Measurements from ENCODE around the gene NPHP4. TPM values are rescaled to one million over a fixed set of nuclear protein-coding genes. Genes with fewer than 3 reads are reported as not detected.
"Not testable (repeated sequence)": the region's sequence is repeated elsewhere in the genome, so short reads cannot be mapped to it uniquely, and the experiment has no call there.

The NPHP4 gene
- total RNA-seq, 2 experiments from 2014 or later, result 6.2 to 7.7 TPM

- no peak for TF ChIP-seq CTCF (IDR thresholded peaks at IDR 0.05)
- H3K27me3 Mint-ChIP-seq, result no peaks in the 10 kb centered on the region
These were observed 64.5 kb downstream of the NPHP4 start for GRCh38 chr1:5927506-5928370.

GRCh38 chr1:5926686-5927435 lies 65.4 kb downstream of the NPHP4 start:
- ChIA-PET CTCF (no interaction called here), POLR2A (no interaction called here)
- no peak overlapping the region for H3K27ac ChIP-seq (ENCODE audit: low read depth in 1 of 2, low read length in 2 of 2)
- no peak overlapping the region for H3K4me3 Mint-ChIP-seq
- peaks cover 4% of the 10 kb centered on the region for H3K9me3 Mint-ChIP-seq
- peaks cover 0 to 3% of the 10 kb centered on the region in 2 experiments for H3K9me3 ChIP-seq (ENCODE audit: control insufficient read depth in 1 of 2, insufficient read depth in 1 of 2, low read length in 2 of 2)
- H3K36me3 ChIP-seq (ENCODE audit: insufficient read depth, low read length), result no peaks in the 10 kb centered on the region
- H3K27ac Mint-ChIP-seq, result no peak overlapping the region
- intact Hi-C loops (cut with DNase I, micrococcal nuclease), result no loop called here
- H3K4me1 Mint-ChIP-seq (ENCODE audit: low read depth), result no peaks in the 10 kb centered on the region
- peaks cover 34% of the 10 kb centered on the region for H3K36me3 Mint-ChIP-seq (ENCODE audit: low read depth)
- no peaks in the 10 kb centered on the region for H3K4me1 ChIP-seq (ENCODE audit: insufficient read depth, low read length)
- no peaks in the 10 kb centered on the region for H3K27me3 Mint-ChIP-seq
- ATAC-seq (ENCODE audit: poor library complexity), result no peak
- no peak overlapping the region for H3K4me3 ChIP-seq (ENCODE audit: low read length)
- DNase-seq, result no peak
- no peaks in the 10 kb centered on the region for H3K27me3 ChIP-seq (ENCODE audit: control insufficient read depth in 1 of 2, insufficient read depth in 2 of 2, low read length in 2 of 2)
- TF ChIP-seq CTCF (IDR thresholded peaks at IDR 0.05), result no peak

More at GRCh38 chr1:5927506-5928370, 64.5 kb downstream of the NPHP4 start:
- Histone ChIP-seq H3K4me3 (ENCODE audit: low read length) (no peak overlapping the region), H3K27ac (ENCODE audit: low read depth in 1 of 2, low read length in 2 of 2) (no peak overlapping the region), H3K27me3 (ENCODE audit: control insufficient read depth in 1 of 2, insufficient read depth in 2 of 2, low read length in 2 of 2) (no peaks in the 10 kb centered on the region), H3K4me1 (ENCODE audit: insufficient read depth, low read length) (no peaks in the 10 kb centered on the region), H3K9me3 (ENCODE audit: control insufficient read depth in 1 of 2, insufficient read depth in 1 of 2, low read length in 2 of 2) (peaks cover 0 to 3% of the 10 kb centered on the region in 2 experiments), H3K36me3 (ENCODE audit: insufficient read depth, low read length) (peaks cover 4% of the 10 kb centered on the region)
- DNase-seq, result no peak
- Mint-ChIP-seq H3K9me3 (peaks cover 4% of the 10 kb centered on the region), H3K4me1 (ENCODE audit: low read depth) (no peaks in the 10 kb centered on the region), H3K27ac (no peak overlapping the region), H3K36me3 (ENCODE audit: low read depth) (peaks cover 43% of the 10 kb centered on the region), H3K4me3 (no peak overlapping the region)
- ChIA-PET CTCF (no interaction called here), POLR2A (no interaction called here)
- ATAC-seq (ENCODE audit: poor library complexity), result no peak
- intact Hi-C loops (cut with DNase I, micrococcal nuclease), result no loop called here

- H3K27ac Mint-ChIP-seq; H3K27ac ChIP-seq (ENCODE audit: low read depth in 1 of 2, low read length in 2 of 2); H3K4me1 ChIP-seq (ENCODE audit: insufficient read depth, low read length); CTCF ChIA-PET; H3K4me1 Mint-ChIP-seq (ENCODE audit: low read depth); H3K9me3 ChIP-seq (ENCODE audit: control insufficient read depth in 1 of 2, insufficient read depth in 1 of 2, low read length in 2 of 2); H3K9me3 Mint-ChIP-seq; H3K27me3 Mint-ChIP-seq; H3K27me3 ChIP-seq (ENCODE audit: control insufficient read depth in 1 of 2, insufficient read depth in 2 of 2, low read length in 2 of 2); H3K4me3 ChIP-seq (ENCODE audit: low read length); POLR2A ChIA-PET; ATAC-seq (ENCODE audit: poor library complexity); H3K4me3 Mint-ChIP-seq; intact Hi-C loops (cut with DNase I, micrococcal nuclease); H3K36me3 ChIP-seq (ENCODE audit: insufficient read depth, low read length); DNase-seq: not testable (repeated sequence)
- peaks cover 29% of the 10 kb centered on the region for H3K36me3 Mint-ChIP-seq (ENCODE audit: low read depth)
These were observed 69.4 kb downstream of the NPHP4 start for GRCh38 chr1:5922700-5923330.

Measured in CD4-positive, alpha-beta T cell (primary cell).